Liver (tissue), 9 donors: ENCODE results near the gene CELF5. TPM values are rescaled to one million over a fixed set of nuclear protein-coding genes. Genes with fewer than 3 reads are reported as not detected.

ENCODE experiments used
- DNase-seq: peaks from one replicate; pipeline ENCODE4 v3.0.0-alpha.2; 2017; ENCODE audit warnings: low spot score
- H3K27ac ChIP-seq, 2 donors: one replicate each; pipeline ENCODE4 v1.7.0; 2013; ENCODE audit warnings: inconsistent platforms in 2 of 2, low read length in 2 of 2, control low read depth in 1 of 2, low read depth in 1 of 2, mild to moderate bottlenecking in 1 of 2
- H3K27me3 ChIP-seq, 4 donors: one replicate each; pipeline versions ENCODE4 v1.6.1 to v1.7.0; 2013; ENCODE audit warnings: low read length in 3 of 4, inconsistent platforms in 1 of 4, mild to moderate bottlenecking in 1 of 4, moderate library complexity in 1 of 4; ENCODE audit not compliant: control insufficient read depth in 4 of 4, insufficient read depth in 4 of 4
- H3K36me3 ChIP-seq, 4 donors: one replicate each; pipeline versions ENCODE4 v1.6.1 to v1.7.0; 2013; ENCODE audit warnings: low read length in 3 of 4, mild to moderate bottlenecking in 3 of 4, low read depth in 1 of 4, moderate library complexity in 1 of 4; ENCODE audit not compliant: control insufficient read depth in 4 of 4, insufficient read depth in 3 of 4
- H3K4me1 ChIP-seq, 4 donors: one replicate each; pipeline versions ENCODE4 v1.6.1 to v1.7.0; 2013; ENCODE audit warnings: low read length in 3 of 4, mild to moderate bottlenecking in 3 of 4, moderate library complexity in 1 of 4; ENCODE audit not compliant: control insufficient read depth in 4 of 4, insufficient read depth in 4 of 4
- H3K4me3 ChIP-seq, 3 donors: one replicate each; pipeline versions ENCODE4 v1.6.1 to v1.7.0; 2013; ENCODE audit warnings: low read length in 3 of 3, control low read depth in 1 of 3, low read depth in 1 of 3, mild to moderate bottlenecking in 1 of 3
- H3K9ac ChIP-seq, 2 donors: one replicate each; pipeline ENCODE4 v1.7.0; 2013; ENCODE audit warnings: low read length in 2 of 2, mild to moderate bottlenecking in 2 of 2, moderate library complexity in 2 of 2, control low read depth in 1 of 2, low read depth in 1 of 2
- H3K9me3 ChIP-seq, 4 donors: one replicate each; pipeline versions ENCODE4 v1.6.1 to v1.7.0; 2013; ENCODE audit warnings: low read length in 3 of 4; ENCODE audit not compliant: control insufficient read depth in 4 of 4
- EGR1 ChIP-seq, 2 donors: IDR thresholded peaks; 2 replicates each; pipeline ENCODE4 v1.6.1; 2016 to 2018; ENCODE audit warnings: antibody characterized with exemption in 2 of 2, low read depth in 2 of 2
- FOXA1 ChIP-seq: IDR thresholded peaks from 2 replicates; pipeline ENCODE4 v1.6.1; 2016; ENCODE audit warnings: antibody characterized with exemption
- FOXA2 ChIP-seq: IDR thresholded peaks from 2 replicates; pipeline ENCODE4 v1.6.1; 2016; ENCODE audit warnings: antibody characterized with exemption
- GABPA ChIP-seq, 2 donors: IDR thresholded peaks in 1 of 2; conservative IDR thresholded peaks in 1 of 2; 2 replicates each; pipeline ENCODE4 v1.6.1; 2016; ENCODE audit warnings: antibody characterized with exemption in 2 of 2, mild to moderate bottlenecking in 1 of 2, moderate library complexity in 1 of 2
- HNF4A ChIP-seq, 2 donors: conservative IDR thresholded peaks; 2 replicates each; pipeline ENCODE4 v1.6.1; 2016; ENCODE audit warnings: antibody characterized with exemption in 2 of 2, mild to moderate bottlenecking in 2 of 2
- HNF4G ChIP-seq: IDR thresholded peaks from 2 replicates; pipeline ENCODE4 v1.6.1; 2016; ENCODE audit warnings: antibody characterized with exemption
- JUND ChIP-seq, 2 donors: IDR thresholded peaks; 2 replicates each; pipeline ENCODE4 v1.6.1; 2016; ENCODE audit warnings: antibody characterized with exemption in 2 of 2
- MAX ChIP-seq: IDR thresholded peaks from 2 replicates; pipeline ENCODE4 v1.6.1; 2016; ENCODE audit warnings: antibody characterized with exemption
- NR2F2 ChIP-seq: IDR thresholded peaks from 2 replicates; pipeline ENCODE4 v1.6.1; 2016; ENCODE audit warnings: antibody characterized with exemption
- RAD21 ChIP-seq, 2 donors: IDR thresholded peaks; 2 replicates each; pipeline ENCODE4 v1.6.1; 2016; ENCODE audit warnings: antibody characterized with exemption in 2 of 2, mild to moderate bottlenecking in 2 of 2
- RXRA ChIP-seq, 2 donors: IDR thresholded peaks; 2 replicates each; pipeline ENCODE4 v1.6.1; 2017 to 2018; ENCODE audit warnings: antibody characterized with exemption in 2 of 2, mild to moderate bottlenecking in 1 of 2
- SP1 ChIP-seq: IDR thresholded peaks from 2 replicates; pipeline ENCODE4 v1.6.1; 2018; ENCODE audit warnings: antibody characterized with exemption, mild to moderate bottlenecking
- TAF1 ChIP-seq: conservative IDR thresholded peaks from 2 replicates; pipeline ENCODE4 v1.6.1; 2016; ENCODE audit warnings: antibody characterized with exemption, mild to moderate bottlenecking
- YY1 ChIP-seq: IDR thresholded peaks from 2 replicates; pipeline ENCODE4 v1.6.1; 2016; ENCODE audit warnings: antibody characterized with exemption, mild to moderate bottlenecking
- ZBTB33 ChIP-seq: IDR thresholded peaks from 2 replicates; pipeline ENCODE4 v1.6.1; 2016; ENCODE audit warnings: antibody characterized with exemption
- WGBS: extraction: QIAGEN DNeasy Blood & Tissue Kit; methylation state at CpG from one replicate; pipeline ENCODE4 v1.1.7; 2013; 5-methylcytosine and 5-hydroxymethylcytosine counted together
- polyA plus RNA-seq, 2 donors: library from polyadenylated mRNA; stranded (reverse) in 1 of 2; unstranded in 1 of 2; fragments of 200-250 nt in 1 of 2; fragments of >200 nt in 1 of 2; fragmentation: Nextera tagmentation in 1 of 2; extraction: Ambion mirVana in 1 of 2; gene quantifications; one replicate each; pipeline versions ENCODE4 v1.2.1 to v1.2.3, GENCODE V29; 2013 to 2015
- total RNA-seq, 2 donors: library from RNA; depleted of rRNA; stranded (reverse); fragments of >200 nt; gene quantifications; one replicate each; pipeline ENCODE4 v1.2.3, GENCODE V29; 2014
- TF ChIP-seq, protein P1 (sequence below): IDR thresholded peaks from 2 replicates; pipeline ENCODE4 v1.6.1; 2016; ENCODE audit warnings: antibody characterized with exemption
- TF ChIP-seq, protein P2 (sequence below): IDR thresholded peaks from 2 replicates; pipeline ENCODE4 v1.6.1; 2016; ENCODE audit warnings: antibody characterized with exemption, mild to moderate bottlenecking
- TF ChIP-seq, protein P3 (sequence below): fragments of 150-350 bp; IDR thresholded peaks from 2 replicates; pipeline ENCODE4 v1.5.1; 2017; ENCODE audit warnings: improper control_type of control experiment, low read depth, low read length; ENCODE audit not compliant: missing input control
- donor health status: healthy.
- donor health status: healthy.
- donor health status: healthy.
- donor health status: healthy.
- donor health status: healthy.

CELF5 gene
- total and polyA plus RNA-seq, 4 donors: 0.06 to 0.50 (median 0.26) TPM

- Histone ChIP-seq H3K4me3 (no peak overlapping the region), H3K4me1 (peaks cover 0 to 10% (median 0%) of the 10 kb centered on the region in 4 donors), H3K36me3 (no peaks in the 10 kb centered on the region), H3K27ac (no peak overlapping the region), H3K27me3 (no peaks in the 10 kb centered on the region), H3K9ac (no peak overlapping the region), H3K9me3 (peaks cover 0 to 5% (median 4%) of the 10 kb centered on the region in 4 donors)
- WGBS: 80% methylated on average over 3 of the region's 3 CpGs
- no peak for TF ChIP-seq MAX
- no peak for DNase-seq
Measured at GRCh38 chr19:3302755-3303154, 78.3 kb downstream of the CELF5 start.

- TF ChIP-seq, protein P1, sequence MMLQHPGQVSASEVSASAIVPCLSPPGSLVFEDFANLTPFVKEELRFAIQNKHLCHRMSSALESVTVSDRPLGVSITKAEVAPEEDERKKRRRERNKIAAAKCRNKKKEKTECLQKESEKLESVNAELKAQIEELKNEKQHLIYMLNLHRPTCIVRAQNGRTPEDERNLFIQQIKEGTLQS: no peak
- TF ChIP-seq YY1 (no peak), EGR1 (IDR thresholded peaks at IDR 0.05; ENCODE audit: low read depth in 2 of 2) (no peak), HNF4G (no peak), FOXA2 (no peak), ZBTB33 (no peak), RXRA (IDR thresholded peaks at IDR 0.05) (no peak), MAX (no peak), GABPA (IDR thresholded peaks at IDR 0.05 in 1 of 2, conservative IDR thresholded peaks at IDR 0.05 in 1 of 2) (no peak), NR2F2 (peak; percentile 33), FOXA1 (no peak), TAF1 (no peak), RAD21 (IDR thresholded peaks at IDR 0.05) (peak; percentile 86 to 90), JUND (IDR thresholded peaks at IDR 0.05) (no peak), HNF4A (conservative IDR thresholded peaks at IDR 0.05) (no peak), SP1 (no peak)
- TF ChIP-seq, protein P2, sequence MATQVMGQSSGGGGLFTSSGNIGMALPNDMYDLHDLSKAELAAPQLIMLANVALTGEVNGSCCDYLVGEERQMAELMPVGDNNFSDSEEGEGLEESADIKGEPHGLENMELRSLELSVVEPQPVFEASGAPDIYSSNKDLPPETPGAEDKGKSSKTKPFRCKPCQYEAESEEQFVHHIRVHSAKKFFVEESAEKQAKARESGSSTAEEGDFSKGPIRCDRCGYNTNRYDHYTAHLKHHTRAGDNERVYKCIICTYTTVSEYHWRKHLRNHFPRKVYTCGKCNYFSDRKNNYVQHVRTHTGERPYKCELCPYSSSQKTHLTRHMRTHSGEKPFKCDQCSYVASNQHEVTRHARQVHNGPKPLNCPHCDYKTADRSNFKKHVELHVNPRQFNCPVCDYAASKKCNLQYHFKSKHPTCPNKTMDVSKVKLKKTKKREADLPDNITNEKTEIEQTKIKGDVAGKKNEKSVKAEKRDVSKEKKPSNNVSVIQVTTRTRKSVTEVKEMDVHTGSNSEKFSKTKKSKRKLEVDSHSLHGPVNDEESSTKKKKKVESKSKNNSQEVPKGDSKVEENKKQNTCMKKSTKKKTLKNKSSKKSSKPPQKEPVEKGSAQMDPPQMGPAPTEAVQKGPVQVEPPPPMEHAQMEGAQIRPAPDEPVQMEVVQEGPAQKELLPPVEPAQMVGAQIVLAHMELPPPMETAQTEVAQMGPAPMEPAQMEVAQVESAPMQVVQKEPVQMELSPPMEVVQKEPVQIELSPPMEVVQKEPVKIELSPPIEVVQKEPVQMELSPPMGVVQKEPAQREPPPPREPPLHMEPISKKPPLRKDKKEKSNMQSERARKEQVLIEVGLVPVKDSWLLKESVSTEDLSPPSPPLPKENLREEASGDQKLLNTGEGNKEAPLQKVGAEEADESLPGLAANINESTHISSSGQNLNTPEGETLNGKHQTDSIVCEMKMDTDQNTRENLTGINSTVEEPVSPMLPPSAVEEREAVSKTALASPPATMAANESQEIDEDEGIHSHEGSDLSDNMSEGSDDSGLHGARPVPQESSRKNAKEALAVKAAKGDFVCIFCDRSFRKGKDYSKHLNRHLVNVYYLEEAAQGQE: no peak
- TF ChIP-seq, protein P3, sequence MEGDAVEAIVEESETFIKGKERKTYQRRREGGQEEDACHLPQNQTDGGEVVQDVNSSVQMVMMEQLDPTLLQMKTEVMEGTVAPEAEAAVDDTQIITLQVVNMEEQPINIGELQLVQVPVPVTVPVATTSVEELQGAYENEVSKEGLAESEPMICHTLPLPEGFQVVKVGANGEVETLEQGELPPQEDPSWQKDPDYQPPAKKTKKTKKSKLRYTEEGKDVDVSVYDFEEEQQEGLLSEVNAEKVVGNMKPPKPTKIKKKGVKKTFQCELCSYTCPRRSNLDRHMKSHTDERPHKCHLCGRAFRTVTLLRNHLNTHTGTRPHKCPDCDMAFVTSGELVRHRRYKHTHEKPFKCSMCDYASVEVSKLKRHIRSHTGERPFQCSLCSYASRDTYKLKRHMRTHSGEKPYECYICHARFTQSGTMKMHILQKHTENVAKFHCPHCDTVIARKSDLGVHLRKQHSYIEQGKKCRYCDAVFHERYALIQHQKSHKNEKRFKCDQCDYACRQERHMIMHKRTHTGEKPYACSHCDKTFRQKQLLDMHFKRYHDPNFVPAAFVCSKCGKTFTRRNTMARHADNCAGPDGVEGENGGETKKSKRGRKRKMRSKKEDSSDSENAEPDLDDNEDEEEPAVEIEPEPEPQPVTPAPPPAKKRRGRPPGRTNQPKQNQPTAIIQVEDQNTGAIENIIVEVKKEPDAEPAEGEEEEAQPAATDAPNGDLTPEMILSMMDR: peak; percentile 88
- no peaks in the 10 kb centered on the region for H3K27me3 ChIP-seq
- peak; percentile 80 for DNase-seq
- no peak overlapping the region for H3K9ac ChIP-seq
- H3K4me3 ChIP-seq: no peak overlapping the region
- no peaks in the 10 kb centered on the region for H3K36me3 ChIP-seq
- H3K9me3 ChIP-seq: peaks cover 0 to 5% (median 4%) of the 10 kb centered on the region in 4 donors
- H3K4me1 ChIP-seq: peaks cover 0 to 10% (median 0%) of the 10 kb centered on the region in 4 donors
- H3K27ac ChIP-seq: no peak overlapping the region
- WGBS: 6% methylated on average over 22 of the region's 22 CpGs
Measured at GRCh38 chr19:3304871-3305423, 80.5 kb downstream of the CELF5 start.
